HEK293 (cell line): ENCODE results near the gene SH2B2.

Source experiments
- FEZF1 ChIP-seq: fragments of 450-650 bp; formaldehyde crosslinking; IDR thresholded peaks from 2 replicates; pipeline ENCODE4 v1.5.1; 2016; ENCODE audit warnings: missing biosample characterization, missing genetic modification characterization
- GLIS1 ChIP-seq: fragments of 450-650 bp; formaldehyde crosslinking; IDR thresholded peaks from 2 replicates; pipeline ENCODE4 v1.5.1; 2016; ENCODE audit warnings: missing biosample characterization, missing genetic modification characterization
- HOXA7 ChIP-seq: sonication (generic); formaldehyde crosslinking; IDR thresholded peaks from 2 replicates; pipeline ENCODE4 v1.8.1; 2022; ENCODE audit warnings: missing genetic modification reagents, borderline replicate concordance
- KLF10 ChIP-seq: fragments of 450-650 bp; IDR thresholded peaks from 2 replicates; pipeline ENCODE4 v1.5.1; 2018; ENCODE audit warnings: missing biosample characterization, mild to moderate bottlenecking, missing genetic modification characterization
- KLF16 ChIP-seq: fragments of 450-650 bp; formaldehyde crosslinking; IDR thresholded peaks from 2 replicates; pipeline ENCODE4 v1.5.1; 2017; ENCODE audit warnings: missing biosample characterization, missing genetic modification characterization
- PATZ1 ChIP-seq: fragments of 450-650 bp; formaldehyde crosslinking; IDR thresholded peaks from 2 replicates; pipeline ENCODE4 v1.5.1; 2016; ENCODE audit warnings: missing biosample characterization, missing genetic modification characterization
- PBX3 ChIP-seq: sonication (generic); formaldehyde crosslinking; IDR thresholded peaks from 2 replicates; pipeline ENCODE4 v1.8.1; 2022; ENCODE audit warnings: mild to moderate bottlenecking, moderate library complexity, missing genetic modification reagents
- REST ChIP-seq: fragments of 450-650 bp; formaldehyde crosslinking; IDR thresholded peaks from 2 replicates; pipeline ENCODE4 v1.5.1; 2016; ENCODE audit warnings: missing biosample characterization, missing genetic modification characterization
- SETDB1 ChIP-seq: IDR thresholded peaks from one replicate; pipeline ENCODE4 v1.6.1; 2017; ENCODE audit warnings: mild to moderate bottlenecking, low read length, moderate library complexity, mixed read lengths; ENCODE audit not compliant: insufficient read length
- SP3 ChIP-seq: fragments of 450-650 bp; formaldehyde crosslinking; IDR thresholded peaks from 2 replicates; pipeline ENCODE4 v1.5.1; 2016; ENCODE audit warnings: missing biosample characterization, missing genetic modification characterization
- SP7 ChIP-seq: fragments of 450-650 bp; formaldehyde crosslinking; IDR thresholded peaks from 2 replicates; pipeline ENCODE4 v1.5.1; 2016; ENCODE audit warnings: missing biosample characterization, missing genetic modification characterization
- TRIM28 ChIP-seq: IDR thresholded peaks from 2 replicates; pipeline ENCODE4 v1.6.1; 2011; ENCODE audit warnings: low read length, control low read depth, borderline replicate concordance
- ZBTB21 ChIP-seq: fragments of 450-650 bp; formaldehyde crosslinking; IDR thresholded peaks from 2 replicates; pipeline ENCODE4 v1.5.1; 2017; ENCODE audit warnings: missing biosample characterization, missing genetic modification characterization
- ZBTB48 ChIP-seq: fragments of 450-650 bp; formaldehyde crosslinking; IDR thresholded peaks from 2 replicates; pipeline ENCODE4 v1.5.1; 2016; ENCODE audit warnings: missing biosample characterization, missing genetic modification characterization
- ZBTB8A ChIP-seq: fragments of 450-650 bp; formaldehyde crosslinking; IDR thresholded peaks from 2 replicates; pipeline ENCODE4 v1.5.1; 2016; ENCODE audit warnings: missing biosample characterization, missing genetic modification characterization
- ZFHX2 ChIP-seq: fragments of 450-650 bp; formaldehyde crosslinking; conservative IDR thresholded peaks from 2 replicates; pipeline ENCODE4 v1.5.1; 2016; ENCODE audit warnings: missing biosample characterization, missing genetic modification characterization
- ZFP41 ChIP-seq: fragments of 450-650 bp; formaldehyde crosslinking; IDR thresholded peaks from 2 replicates; pipeline ENCODE4 v1.5.1; 2016; ENCODE audit warnings: missing biosample characterization, missing genetic modification characterization, borderline replicate concordance
- ZIC2 ChIP-seq: fragments of 450-650 bp; formaldehyde crosslinking; IDR thresholded peaks from 2 replicates; pipeline ENCODE4 v1.5.1; 2016; ENCODE audit warnings: missing biosample characterization, missing genetic modification characterization
- ZNF211 ChIP-seq: fragments of 450-650 bp; formaldehyde crosslinking; IDR thresholded peaks from 2 replicates; pipeline ENCODE4 v1.5.1; 2016; ENCODE audit warnings: low read depth, missing biosample characterization, missing genetic modification characterization
- ZNF214 ChIP-seq: fragments of 450-650 bp; formaldehyde crosslinking; IDR thresholded peaks from 2 replicates; pipeline ENCODE4 v1.5.1; 2017; ENCODE audit warnings: missing biosample characterization, mild to moderate bottlenecking, missing genetic modification characterization, borderline replicate concordance
- ZNF292 ChIP-seq: fragments of 450-650 bp; formaldehyde crosslinking; IDR thresholded peaks from 2 replicates; pipeline ENCODE4 v1.5.1; 2016; ENCODE audit warnings: low read depth, missing biosample characterization, missing genetic modification characterization, borderline replicate concordance
- ZNF350 ChIP-seq: fragments of 450-650 bp; formaldehyde crosslinking; IDR thresholded peaks from 2 replicates; pipeline ENCODE4 v1.5.0; 2017; ENCODE audit warnings: missing biosample characterization, mild to moderate bottlenecking, missing genetic modification characterization
- ZNF423 ChIP-seq: fragments of 450-650 bp; formaldehyde crosslinking; IDR thresholded peaks from 2 replicates; pipeline ENCODE4 v1.5.1; 2016; ENCODE audit warnings: missing biosample characterization, missing genetic modification characterization
- ZNF473 ChIP-seq: fragments of 450-650 bp; formaldehyde crosslinking; IDR thresholded peaks from 2 replicates; pipeline ENCODE4 v1.5.1; 2017; ENCODE audit warnings: missing biosample characterization, missing genetic modification characterization
- ZNF48 ChIP-seq: fragments of 450-650 bp; formaldehyde crosslinking; IDR thresholded peaks from 2 replicates; pipeline ENCODE4 v1.5.1; 2016; ENCODE audit warnings: missing biosample characterization, missing genetic modification characterization
- ZNF521 ChIP-seq: fragments of 450-650 bp; formaldehyde crosslinking; IDR thresholded peaks from 2 replicates; pipeline ENCODE4 v1.5.1; 2017; ENCODE audit warnings: missing biosample characterization, mild to moderate bottlenecking, missing genetic modification characterization
- ZNF529 ChIP-seq: fragments of 450-650 bp; formaldehyde crosslinking; IDR thresholded peaks from 2 replicates; pipeline ENCODE4 v1.5.1; 2017; ENCODE audit warnings: missing genetic modification characterization, missing biosample characterization; ENCODE audit not compliant: insufficient replicate concordance
- ZNF571 ChIP-seq: fragments of 450-650 bp; formaldehyde crosslinking; IDR thresholded peaks from 2 replicates; pipeline ENCODE4 v1.5.0; 2017; ENCODE audit warnings: missing biosample characterization, missing genetic modification characterization
- ZNF600 ChIP-seq: fragments of 450-650 bp; formaldehyde crosslinking; IDR thresholded peaks from 2 replicates; pipeline ENCODE4 v1.5.1; 2016; ENCODE audit warnings: missing biosample characterization, missing genetic modification characterization
- ZNF626 ChIP-seq: fragments of 450-650 bp; sonication (Bioruptor Pico); formaldehyde crosslinking; IDR thresholded peaks from 2 replicates; pipeline ENCODE4 v1.5.1; 2018; ENCODE audit warnings: missing biosample characterization, missing genetic modification characterization, inconsistent platforms
- ZNF701 ChIP-seq: fragments of 450-650 bp; formaldehyde crosslinking; IDR thresholded peaks from 2 replicates; pipeline ENCODE4 v1.5.1; 2016; ENCODE audit warnings: missing biosample characterization, missing genetic modification characterization
- ZNF704 ChIP-seq: fragments of 450-650 bp; formaldehyde crosslinking; IDR thresholded peaks from 2 replicates; pipeline ENCODE4 v1.5.1; 2016; ENCODE audit warnings: missing biosample characterization, missing genetic modification characterization
- ZNF776 ChIP-seq: fragments of 450-650 bp; formaldehyde crosslinking; IDR thresholded peaks from 2 replicates; pipeline ENCODE4 v1.5.0; 2017; ENCODE audit warnings: missing biosample characterization, missing genetic modification characterization, borderline replicate concordance
- ZNF791 ChIP-seq: fragments of 450-650 bp; formaldehyde crosslinking; IDR thresholded peaks from 2 replicates; pipeline ENCODE4 v1.5.1; 2016; ENCODE audit warnings: missing biosample characterization, missing genetic modification characterization
- ZSCAN30 ChIP-seq: fragments of 450-650 bp; IDR thresholded peaks from 2 replicates; pipeline ENCODE4 v1.5.1; 2018; ENCODE audit warnings: missing biosample characterization, mild to moderate bottlenecking, missing genetic modification characterization, moderate library complexity

The SH2B2 gene

GRCh38 chr7:102306916-102307677 is 20.4 kb downstream of the SH2B2 start (continued):
- TF ChIP-seq PBX3 (CRISPR knock-in tag): no peak
- TF ChIP-seq ZNF521: no peak
- TF ChIP-seq ZNF600 (tag by site-specific recombination): no peak
- TF ChIP-seq SP7 (tag by site-specific recombination): 0 out of 2 replicates have a peak, but pooled peaks have one; percentile 12
- no peak for TF ChIP-seq ZNF350 (tag by site-specific recombination)
- no peak for TF ChIP-seq KLF16 (tag by site-specific recombination)
- no peak for TF ChIP-seq ZNF529
- no peak for TF ChIP-seq ZBTB21 (tag by site-specific recombination)
- no peak for TF ChIP-seq SP3 (tag by site-specific recombination)
- no peak for TF ChIP-seq ZNF292 (tag by site-specific recombination)
- no peak for TF ChIP-seq ZBTB48 (tag by site-specific recombination)
- no peak for TF ChIP-seq ZNF704 (tag by site-specific recombination)
- TF ChIP-seq REST (tag by site-specific recombination): no peak
- TF ChIP-seq KLF10 (tag by site-specific recombination): peak; percentile 63; the same call in 1 of the 2 replicates
- no peak for TF ChIP-seq ZNF211 (tag by site-specific recombination)
- peak; percentile 75 for TF ChIP-seq ZFHX2 (tag by site-specific recombination)
- no peak for TF ChIP-seq FEZF1 (tag by site-specific recombination)
- TF ChIP-seq GLIS1 (tag by site-specific recombination): peak; percentile 99
- no peak for TF ChIP-seq SETDB1
- TF ChIP-seq ZNF776 (tag by site-specific recombination): no peak
- TF ChIP-seq ZNF214 (tag by site-specific recombination): no peak
- no peak for TF ChIP-seq ZNF473 (tag by site-specific recombination)
- TF ChIP-seq ZNF701 (tag by site-specific recombination): no peak
- TF ChIP-seq ZNF48: no peak
- TF ChIP-seq ZNF571: no peak
- TF ChIP-seq PATZ1 (tag by site-specific recombination): 0 out of 2 replicates have a peak, but pooled peaks have one; percentile 32
- TF ChIP-seq ZIC2 (tag by site-specific recombination): peak; percentile 91
- no peak for TF ChIP-seq ZSCAN30 (tag by site-specific recombination)
- TF ChIP-seq ZBTB8A (tag by site-specific recombination): peak; percentile 48
- TF ChIP-seq ZNF626 (tag by site-specific recombination): no peak
- TF ChIP-seq ZNF423 (tag by site-specific recombination): peak; percentile 76
- no peak for TF ChIP-seq ZNF791
- no peak for TF ChIP-seq ZFP41 (tag by site-specific recombination)
- TF ChIP-seq TRIM28: no peak
- no peak for TF ChIP-seq HOXA7 (CRISPR knock-in tag)
